Fibroblast of pulmonary artery (primary cell): ENCODE results near the gene AHSG.

Source experiments
- DNase-seq: peaks from one replicate; pipeline ENCODE4 v3.0.0-alpha.2; 2010; ENCODE audit warnings: low read depth
- H3K4me3 ChIP-seq: replicated peaks from 2 replicates; pipeline ENCODE4 v1.5.1; 2011; ENCODE audit warnings: low read depth, mild to moderate bottlenecking, control low read depth, low read length, moderate library complexity
- CTCF ChIP-seq: IDR thresholded peaks from 2 replicates; pipeline ENCODE4 v1.5.1; 2011; ENCODE audit warnings: mild to moderate bottlenecking, control low read depth, low read length, inconsistent platforms; ENCODE audit errors: missing control alignments

The AHSG gene

GRCh38 chr3:186653080-186653707 is 40.3 kb downstream of the AHSG start:
- TF ChIP-seq CTCF, result no peak
- no peak for DNase-seq
- no peak overlapping the region for H3K4me3 ChIP-seq

GRCh38 chr3:186653984-186654383 is 41.1 kb downstream of the AHSG start:
- TF ChIP-seq CTCF, result no peak
- peak; percentile 3 for DNase-seq

GRCh38 chr3:186663361-186664118 is 50.7 kb downstream of the AHSG start:
- TF ChIP-seq CTCF, result no peak
- DNase-seq, result no peak
- no peak overlapping the region for H3K4me3 ChIP-seq

More at GRCh38 chr3:186653984-186654383, 41.1 kb downstream of the AHSG start:
- H3K4me3 ChIP-seq, result no peak overlapping the region

- no peak for DNase-seq
- H3K4me3 ChIP-seq, result no peak overlapping the region
- no peak for TF ChIP-seq CTCF
Observed at GRCh38 chr3:186664119-186664495, 51.2 kb downstream of the AHSG start.

GRCh38 chr3:186664506-186664905 is 51.6 kb downstream of the AHSG start:
- DNase-seq, result no peak
- H3K4me3 ChIP-seq, result no peak overlapping the region
- TF ChIP-seq CTCF, result no peak

GRCh38 chr3:186665625-186666188 is 52.8 kb downstream of the AHSG start, which contains the start of gene HRG:
Gene HRG (plus strand): TSS chr3:186666014. CDS start chr3:186666032, 18 bp downstream.
- no peak for DNase-seq
- H3K4me3 ChIP-seq, result no peak within 1 kb of the TSS
- no peak for TF ChIP-seq CTCF
